ENCODE data around the gene CEP128.

Gene CEP128

DNA sequence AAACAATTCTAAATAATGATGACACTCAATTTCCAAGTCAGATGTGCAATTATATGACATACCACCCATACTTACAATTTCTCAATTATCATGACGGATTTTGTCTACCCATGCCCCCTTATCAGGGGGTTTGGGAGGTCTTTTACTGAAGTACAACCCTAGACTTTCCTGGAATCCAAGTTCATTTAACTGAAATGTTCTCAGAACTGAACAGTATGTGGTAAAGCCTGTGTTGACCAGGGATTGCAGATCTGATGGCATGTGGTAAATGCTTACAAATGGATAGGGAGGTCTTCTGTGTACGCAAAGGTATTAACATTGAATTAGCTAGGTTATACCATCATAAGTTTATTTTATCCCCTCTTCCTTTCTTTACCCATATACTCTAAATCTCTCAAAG, 281.8 kb downstream of the CEP128 start:
- DNase-seq, result no peak

DNA sequence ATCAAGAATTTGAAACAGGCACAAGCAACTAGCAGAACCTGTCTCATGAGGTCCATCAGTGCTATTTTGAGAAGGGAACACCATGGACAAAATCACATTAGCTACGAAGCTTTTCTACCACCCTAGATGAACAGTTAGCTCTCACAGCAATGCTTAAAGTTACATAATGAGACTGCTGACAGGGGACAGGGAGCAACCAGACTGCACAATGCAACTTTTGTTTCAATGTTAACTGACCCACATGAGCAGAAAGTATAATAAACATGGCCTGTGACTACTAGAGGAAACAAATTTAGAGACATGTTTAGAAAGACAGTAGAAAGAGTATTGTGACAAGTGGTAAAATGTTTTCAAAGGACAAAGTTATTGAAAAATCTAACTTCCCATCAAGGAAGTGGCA, 282.8 kb downstream of the CEP128 start:
- DNase-seq, result no peak

DNA sequence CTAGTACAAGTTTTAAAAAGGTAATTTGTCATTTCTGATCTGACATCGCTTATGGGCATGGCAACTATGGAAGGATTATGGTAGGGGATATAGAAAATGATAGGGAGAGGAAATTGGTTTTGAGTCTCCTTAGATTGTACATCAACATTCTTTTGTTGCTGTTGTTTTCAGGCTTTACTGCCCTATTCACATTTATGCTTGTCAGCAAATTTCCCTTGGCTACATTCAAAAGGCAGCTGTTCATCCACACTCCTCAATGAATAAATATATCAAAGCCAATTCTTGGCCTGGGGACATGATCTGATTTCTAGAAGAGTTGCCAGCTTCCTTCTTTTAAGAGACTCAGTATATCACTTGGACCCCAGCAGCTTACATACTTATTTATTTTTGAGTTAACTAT, 283.4 kb downstream of the CEP128 start:
- DNase-seq, result no peak

DNA sequence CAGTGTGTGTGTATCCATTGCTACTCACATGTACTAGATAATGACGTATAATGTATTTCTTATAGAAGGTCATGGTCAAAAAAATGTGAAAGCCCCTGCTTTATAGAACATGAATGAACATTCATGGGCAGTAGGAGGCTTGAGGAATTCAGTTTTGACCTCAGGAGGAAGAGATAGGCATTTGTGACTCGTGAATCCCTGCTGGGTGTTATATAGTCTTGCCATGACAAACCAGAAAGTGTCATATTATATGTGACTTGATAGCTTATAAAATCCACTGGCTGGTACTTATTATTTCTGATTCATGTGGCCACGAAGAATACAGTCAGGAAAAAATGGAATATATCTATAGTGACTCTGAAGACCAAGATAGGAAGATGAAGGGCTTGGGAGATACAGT, 287.6 kb downstream of the CEP128 start:
- no peak for DNase-seq

DNA sequence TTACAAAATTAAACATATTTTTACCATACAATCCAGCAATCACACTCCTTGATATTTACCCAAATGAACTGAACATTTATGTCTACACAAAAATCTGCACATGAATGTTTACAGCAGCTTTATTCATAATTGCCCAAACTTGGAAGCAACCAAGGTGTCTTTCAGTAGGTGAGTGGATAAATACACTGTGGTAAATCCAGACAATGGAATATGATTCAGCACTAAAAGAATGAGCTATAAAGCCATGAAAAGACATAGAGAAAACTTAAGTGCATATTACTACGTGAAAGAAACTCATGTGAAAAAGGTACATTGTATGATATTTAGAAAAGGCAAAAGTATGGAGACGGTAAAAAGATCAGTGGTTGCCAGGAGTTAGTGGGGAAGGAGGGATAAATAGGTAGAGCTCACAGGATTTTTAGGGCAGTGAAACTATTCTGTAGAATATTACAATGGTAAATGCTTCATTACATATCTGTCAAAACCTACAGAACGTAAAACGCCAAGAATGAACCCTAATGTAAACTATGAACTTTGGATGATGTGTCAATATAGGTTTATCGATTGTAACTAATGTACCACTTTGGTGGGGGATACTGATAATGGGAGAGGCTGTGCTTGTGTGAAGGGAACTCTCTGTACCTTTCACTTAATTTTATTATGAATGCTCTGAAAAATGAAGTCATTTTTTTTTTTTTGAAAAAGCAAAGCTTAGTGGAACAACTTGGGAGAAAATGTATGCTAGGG, 295.7 kb downstream of the CEP128 start:
- no peak for DNase-seq

DNA sequence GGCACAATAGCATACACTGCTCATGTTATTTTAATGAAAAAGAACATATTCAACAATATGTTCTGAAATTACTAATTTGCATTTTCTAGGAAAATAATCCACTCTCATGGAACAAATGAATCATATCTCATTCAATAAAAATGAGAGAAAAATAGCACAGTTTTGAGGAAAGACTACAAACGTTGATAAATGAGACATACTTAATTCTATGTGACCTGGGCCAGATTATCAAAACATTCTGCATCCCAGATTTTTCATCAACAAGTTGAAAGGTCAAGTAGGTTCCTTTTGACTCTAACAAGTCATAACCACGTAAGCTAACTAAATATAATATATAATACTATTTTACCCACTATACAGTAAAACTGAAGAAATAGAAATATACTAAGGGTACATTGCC, 296.7 kb downstream of the CEP128 start:
- no peak for DNase-seq

DNA sequence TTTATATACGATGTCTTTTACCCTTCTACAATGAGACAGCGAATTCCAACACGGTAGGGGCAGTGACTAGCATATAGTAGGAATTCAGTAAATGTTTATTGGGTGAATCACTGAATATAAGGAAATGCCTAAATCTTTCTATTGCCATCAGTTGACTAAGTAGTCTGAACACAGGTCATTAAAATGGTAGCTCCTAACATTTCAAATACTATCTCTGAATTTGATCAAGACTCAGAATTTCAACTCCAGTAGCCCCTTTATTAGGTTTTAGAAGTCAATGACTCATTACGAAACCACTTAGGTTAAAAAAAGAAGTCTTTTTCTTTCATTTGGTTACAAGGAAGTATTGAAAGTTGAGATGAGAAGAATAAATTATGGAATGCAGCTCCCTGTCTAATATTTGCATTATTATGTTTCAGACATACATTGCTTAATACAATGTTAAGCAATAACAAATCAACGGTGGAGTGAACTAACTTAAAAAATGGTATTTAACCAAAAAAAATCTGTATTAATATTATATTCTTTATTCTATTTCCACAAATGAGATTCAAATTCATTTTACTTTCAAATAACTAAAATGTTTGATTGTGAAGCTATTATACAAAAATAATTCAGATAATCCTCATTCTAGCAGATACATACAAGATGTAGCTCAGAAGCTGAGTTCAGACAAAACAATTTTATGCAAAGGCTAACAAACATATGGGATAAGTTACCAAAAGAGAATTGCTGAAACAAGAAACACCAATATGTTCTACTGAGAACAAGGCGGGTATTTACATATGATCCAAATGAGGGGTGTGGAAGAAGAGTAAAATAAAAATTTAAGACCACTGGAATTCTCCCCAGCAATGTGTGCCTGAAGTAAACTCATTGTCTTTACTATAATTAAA, 302.7 kb downstream of the CEP128 start:
- no peak for DNase-seq

DNA sequence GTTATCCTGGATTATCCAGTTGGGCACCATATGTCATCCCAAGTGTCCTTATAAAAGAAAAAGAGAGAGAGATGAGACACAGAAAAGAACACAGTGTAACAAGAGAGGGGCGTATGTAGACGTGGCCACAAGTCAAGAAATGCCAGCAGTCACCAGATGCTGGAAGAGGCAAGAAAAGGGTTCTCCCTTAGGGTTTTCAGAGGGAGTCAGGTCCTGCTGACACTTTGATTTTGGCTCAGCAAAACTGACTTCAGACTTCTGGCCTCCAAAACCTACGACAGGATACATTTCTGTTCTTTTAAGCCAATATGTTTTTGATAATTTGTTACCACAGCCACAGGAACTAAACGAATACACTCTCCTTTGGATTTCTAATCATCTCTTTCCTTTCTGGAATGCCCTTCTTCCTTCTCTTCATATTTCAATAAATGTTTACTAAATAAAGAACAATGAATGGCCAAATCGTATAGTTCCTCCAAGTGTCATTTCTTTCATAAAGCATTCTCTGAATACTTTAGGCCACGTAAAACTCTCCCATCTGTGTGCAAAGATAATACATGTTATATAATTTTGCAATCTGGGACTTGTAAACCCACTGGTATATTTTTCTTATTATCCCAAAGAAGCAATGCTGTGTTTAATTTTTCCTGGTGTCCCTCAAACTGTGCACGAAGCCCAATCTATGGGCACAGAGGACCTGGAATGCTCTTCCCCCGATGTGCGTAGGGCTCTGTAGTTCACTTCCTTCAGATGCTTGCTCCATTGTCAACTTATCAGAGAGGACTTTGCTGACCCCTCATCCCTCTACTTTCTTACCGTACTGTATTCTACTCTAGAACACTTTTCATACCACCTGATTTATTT, 303.6 kb downstream of the CEP128 start:
- DNase-seq, result no peak

DNA sequence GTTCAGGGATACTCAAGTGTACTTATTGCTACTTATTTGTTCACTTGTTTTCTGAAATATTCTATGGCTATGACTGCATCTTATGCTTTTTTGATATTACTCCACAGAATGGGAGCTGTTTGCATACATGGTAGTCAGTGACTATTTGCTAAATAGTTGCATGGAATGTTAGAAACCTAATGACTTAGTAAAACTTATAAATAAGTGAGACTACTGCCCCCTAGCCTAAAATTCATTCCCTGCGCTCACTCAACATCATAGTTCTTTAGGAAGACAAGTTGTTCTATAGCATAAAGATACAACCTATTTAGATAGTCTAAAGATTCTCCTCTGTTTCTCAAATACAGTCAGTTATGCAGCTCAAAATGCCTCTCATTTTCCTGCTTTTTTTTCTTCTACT, 305.5 kb downstream of the CEP128 start:
- DNase-seq, result no peak

DNA sequence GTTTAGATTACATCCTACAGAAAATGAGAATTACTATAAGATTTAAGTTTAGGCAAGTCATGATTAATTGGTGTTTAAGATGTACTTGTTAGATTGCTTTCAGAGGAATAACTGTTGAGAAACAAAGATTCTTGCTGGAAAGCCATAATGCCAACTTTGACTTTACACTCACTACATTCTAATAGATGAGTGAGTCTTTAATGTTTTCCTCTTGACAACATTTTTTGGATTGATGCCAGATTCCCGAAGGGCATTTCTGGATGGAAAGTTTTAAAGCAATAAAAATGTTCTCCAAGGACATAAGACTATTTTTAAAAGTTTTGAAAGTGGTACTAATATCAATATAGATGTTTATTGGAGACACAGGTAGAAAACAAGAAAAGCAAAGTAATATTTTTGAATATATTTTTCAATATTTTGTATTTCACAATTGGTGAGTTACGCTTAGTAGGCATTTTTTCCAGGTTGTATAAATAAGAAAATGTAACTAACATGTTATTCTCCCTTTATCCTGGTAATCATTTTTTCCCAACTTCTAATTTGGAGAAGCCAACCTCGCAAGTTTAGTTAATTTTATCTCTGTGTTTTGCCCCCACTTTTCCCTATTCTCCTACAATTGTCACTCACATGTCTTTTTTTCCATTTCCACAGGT, 307.3 kb downstream of the CEP128 start:
- DNase-seq, result no peak

DNA sequence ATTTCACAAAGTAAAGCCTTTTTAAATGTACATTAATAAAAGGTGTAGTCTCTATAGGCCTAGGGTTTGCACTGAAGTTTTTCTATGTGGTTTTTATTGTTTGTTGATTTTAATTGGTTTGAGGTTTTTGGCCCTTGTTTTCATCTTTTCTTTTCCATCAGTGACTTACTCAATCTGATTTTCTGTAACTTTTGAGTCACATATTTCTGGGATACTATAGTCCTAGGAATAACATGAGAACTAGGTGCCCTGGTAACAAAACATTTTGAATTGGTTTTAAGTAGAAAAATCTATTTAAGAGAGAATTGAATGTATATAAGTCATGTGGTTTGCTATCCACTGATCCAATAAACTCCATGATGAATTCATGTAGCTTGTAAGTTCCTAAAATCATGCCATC, 311.9 kb downstream of the CEP128 start:
- DNase-seq, result no peak

DNA sequence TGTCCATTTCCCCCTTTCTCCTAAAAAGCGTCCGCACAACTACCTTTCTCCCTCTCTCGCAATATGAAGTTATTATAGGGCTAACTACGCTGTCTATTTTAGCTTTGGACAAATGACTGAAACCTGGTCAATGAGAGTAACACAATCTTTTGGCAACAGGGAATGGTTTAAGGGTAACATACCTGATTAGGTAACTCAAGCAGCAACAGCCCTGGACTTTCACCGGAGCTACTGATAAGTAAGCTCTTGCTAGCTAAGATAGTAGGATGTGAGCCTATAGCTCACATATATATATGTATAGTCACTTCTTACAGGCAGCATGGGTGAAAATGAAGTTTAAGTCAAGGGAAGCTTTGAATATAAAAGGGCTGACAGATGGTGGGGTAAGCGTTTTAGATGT, 313.0 kb downstream of the CEP128 start:
- DNase-seq, result no peak

DNA sequence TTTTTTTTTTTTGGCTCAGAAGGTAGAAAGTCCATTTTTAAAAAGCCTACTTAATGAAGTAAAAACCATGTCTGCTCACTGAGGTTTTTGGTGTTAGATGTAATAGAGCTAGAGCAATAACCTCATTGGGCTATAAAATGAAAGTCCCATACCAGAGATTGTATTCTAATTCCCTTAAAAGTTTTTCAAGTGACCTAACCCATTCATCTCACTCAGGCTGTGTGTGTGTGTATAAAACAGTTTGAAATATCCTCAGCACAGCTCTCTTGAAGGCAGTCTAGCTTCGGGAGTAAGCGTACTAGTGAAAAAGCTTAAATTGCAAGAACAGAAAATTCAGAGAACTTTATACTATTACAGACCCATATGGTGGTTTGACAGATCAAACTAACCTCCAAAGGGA, 313.8 kb downstream of the CEP128 start:
- DNase-seq, result no peak

DNA sequence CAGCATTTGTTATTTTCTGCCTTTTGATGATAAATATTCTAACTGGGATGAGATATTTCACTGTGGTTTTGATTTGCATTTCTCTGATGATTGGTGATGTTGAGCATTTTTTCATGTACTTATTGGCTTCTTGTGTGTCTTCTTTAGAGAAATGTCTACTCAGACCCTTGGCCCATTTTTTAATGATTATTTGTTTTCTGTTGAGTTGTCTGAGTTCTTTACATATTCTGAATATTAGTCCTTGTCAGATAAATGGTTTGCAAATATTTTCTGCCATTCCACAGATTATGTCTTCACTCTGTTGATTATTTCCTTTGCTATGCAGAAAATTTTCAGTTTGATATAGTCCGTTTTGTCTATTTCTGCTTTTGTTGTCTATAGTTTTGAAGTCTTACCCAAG, 317.0 kb downstream of the CEP128 start:
- DNase-seq, result no peak

DNA sequence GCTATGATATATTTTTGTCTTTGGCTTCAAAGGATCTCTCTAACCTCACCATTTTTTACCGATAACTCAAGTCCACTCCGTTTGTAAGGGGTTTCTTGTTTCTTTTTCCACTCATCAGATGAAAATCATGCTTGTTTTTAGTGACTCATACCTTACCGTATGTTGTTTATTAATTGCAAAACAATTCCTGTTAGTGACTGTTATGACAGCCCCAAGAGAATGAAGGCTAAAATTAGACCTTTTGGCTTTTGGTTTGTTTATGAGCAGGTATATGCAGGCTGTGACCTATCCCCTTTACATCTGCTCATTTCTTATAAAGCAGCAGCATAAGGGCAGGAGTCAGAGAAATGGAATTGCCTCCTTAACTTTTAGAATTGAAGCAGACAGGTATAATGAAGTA, 319.8 kb downstream of the CEP128 start:
- DNase-seq, result no peak

DNA sequence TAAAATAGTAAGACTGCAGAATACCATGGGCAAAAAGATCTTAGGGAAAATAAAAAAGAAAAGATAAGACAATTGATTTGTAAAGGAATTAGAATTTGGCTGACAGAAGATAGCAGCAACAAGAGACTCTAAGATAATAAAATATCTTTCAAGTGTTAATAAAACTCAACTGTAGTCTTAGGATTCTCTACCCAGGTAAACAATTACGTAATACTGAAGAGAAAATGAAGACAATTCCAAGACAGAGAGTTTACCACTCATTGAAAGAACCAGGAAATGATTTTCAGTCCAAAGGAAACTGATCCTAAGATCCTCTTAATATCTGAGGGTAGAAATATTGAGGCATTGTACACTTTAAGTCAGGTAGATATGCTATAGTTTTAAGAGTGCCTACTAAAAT, 321.1 kb downstream of the CEP128 start:
- no peak for DNase-seq

DNA sequence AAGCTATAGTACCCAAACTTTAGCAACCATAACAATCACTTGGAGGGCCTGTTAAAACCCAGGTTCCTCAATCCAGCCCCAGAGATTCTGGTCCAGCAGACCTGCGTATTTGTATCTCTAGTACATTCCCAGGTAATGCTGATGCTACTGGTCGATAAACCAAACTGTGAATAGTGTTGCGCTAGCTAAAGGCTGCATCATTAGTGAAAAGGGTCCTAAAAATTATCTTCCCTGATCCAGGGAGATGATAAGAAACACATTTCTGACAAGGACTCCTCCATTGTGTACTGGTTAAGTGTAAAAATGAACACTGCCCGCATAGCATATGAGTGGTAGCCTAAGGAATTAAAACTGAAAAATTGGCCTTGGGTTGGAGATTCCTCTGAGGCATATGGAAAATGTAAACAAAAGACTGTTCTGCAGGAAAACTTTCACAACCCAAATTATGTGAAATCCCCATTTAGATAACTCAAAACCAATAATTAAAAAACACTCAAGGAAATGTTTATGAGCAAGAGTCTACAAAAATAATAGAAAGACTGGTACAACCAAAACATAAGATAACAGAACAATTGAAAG, 322.7 kb downstream of the CEP128 start:
- no peak for DNase-seq

DNA sequence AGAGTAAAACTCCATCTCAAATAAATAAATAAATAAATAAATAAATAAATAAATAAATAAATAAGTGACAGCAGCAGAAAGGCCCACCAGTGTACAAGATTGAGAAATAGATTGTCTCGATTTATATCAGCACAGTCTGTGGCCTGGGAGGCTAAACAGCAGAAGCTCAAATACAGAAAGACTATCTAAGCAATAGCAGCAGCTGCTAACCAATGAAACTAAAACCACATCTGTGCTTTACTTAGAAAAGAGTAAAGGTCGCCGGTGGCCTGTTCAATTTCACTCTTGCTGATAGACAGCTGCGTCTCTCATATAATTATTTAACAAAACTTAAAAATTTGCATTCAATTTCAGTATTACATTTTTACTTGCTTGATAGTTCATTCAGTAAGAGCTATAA, 325.7 kb downstream of the CEP128 start:
- no peak for DNase-seq

DNA sequence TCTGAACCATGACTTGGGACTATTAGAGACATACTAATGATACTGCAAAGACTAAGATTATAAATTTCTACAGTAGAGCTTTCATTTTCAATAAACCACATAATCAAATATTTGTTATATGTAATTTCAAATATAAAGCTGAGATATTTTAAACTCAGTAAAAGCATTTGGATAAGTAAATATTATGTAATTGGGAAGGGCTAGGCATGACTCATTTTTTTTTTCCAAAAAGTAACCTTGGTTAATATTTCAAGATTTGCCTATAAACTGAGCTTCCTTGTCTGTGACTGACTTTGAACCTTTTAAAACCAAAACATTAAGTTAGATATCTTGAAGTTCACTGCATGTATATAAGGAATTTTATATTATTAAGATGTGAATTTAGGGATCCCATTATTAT, 332.5 kb downstream of the CEP128 start:
- no peak for DNase-seq

DNA sequence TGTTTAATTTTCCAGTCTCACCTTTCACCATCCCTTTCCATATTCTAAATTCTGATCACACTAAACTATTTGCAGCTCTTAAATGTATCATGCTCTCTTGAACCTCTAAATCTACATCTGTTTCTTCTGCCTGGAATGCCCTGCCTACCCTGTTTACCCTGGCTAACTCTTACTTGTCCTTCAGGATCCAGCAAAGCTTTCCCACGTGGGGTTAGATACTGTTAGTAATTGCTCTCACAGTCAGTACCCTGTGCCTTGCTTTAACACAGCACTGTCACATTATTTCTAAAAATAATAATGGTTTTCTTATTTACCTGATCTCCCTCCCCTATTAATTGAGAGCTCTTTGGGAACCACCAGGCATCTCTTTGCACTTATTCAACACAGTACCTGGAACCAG, 333.0 kb downstream of the CEP128 start:
- DNase-seq, result no peak

DNA sequence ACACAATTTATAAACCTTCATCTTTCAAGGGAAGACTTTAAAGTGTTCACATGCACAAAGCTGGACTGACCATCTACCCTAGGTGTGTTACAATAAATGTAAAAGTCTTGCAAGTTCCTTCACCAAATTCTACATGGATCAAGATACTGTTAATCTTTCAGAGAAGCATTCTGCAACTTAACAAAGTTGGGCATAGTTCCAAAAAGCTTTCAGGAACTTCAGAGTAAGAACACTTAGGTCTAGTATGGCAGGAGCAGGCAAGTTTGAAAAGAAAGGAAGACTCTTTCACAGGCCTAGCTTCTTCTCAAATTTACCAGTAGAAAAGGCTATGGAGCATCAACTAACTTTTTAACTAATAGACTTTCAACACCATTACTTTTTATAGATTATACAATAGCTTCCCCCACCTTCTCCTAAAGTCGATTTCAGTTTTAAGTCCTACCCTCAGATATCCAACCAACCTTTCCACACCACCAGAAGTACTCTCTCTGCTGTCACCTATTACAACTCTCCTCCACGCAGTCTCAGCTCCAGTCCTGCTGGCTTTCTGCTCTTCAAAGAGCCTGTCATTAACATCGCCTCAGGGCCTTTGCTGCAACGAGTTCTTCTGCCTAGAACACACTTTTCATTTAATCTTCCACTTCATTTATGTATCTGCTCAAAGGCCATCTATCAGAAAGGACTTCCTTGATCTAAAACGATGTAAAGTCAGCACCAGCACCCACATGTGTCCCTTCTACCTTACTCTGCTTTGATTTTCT, 333.9 kb downstream of the CEP128 start:
- no peak for DNase-seq

DNA sequence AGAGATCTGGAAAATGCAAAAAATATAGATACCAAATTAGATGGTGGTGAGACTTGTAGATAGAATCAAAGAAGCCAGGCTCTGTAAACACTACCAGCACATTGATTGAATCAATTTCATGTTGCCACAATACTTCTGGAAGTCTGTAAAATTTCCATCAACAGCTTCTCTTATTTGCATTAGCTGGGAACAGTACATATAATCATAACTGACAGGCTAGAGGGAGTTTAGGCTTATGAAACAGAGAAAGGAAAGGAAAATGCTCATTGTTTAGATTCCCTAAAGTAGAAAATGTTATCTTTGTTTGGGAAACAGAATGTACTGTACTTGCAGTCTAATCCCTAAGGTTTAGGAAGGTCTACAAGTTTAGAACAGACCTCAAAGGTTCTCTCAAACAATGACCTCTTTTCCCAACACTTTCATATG, 335.2 kb downstream of the CEP128 start:
- no peak for DNase-seq

Data from activated CD4-positive, CD25-positive, alpha-beta regulatory T cell (primary cell).